H1 (cell line): ENCODE results near the gene CCDC137. TPM values are rescaled to one million over a fixed set of nuclear protein-coding genes. Genes with fewer than 3 reads are reported as not detected.

Experiments used
- ATF2 ChIP-seq: IDR thresholded peaks from 2 replicates; pipeline ENCODE4 v1.6.1; 2012; ENCODE audit warnings: low read length, inconsistent platforms
- CHD1 ChIP-seq: IDR thresholded peaks from 2 replicates; pipeline ENCODE4 v1.6.1; 2012; ENCODE audit warnings: low read depth, low read length, improper control_type of control experiment
- CHD7 ChIP-seq: fragments of 300-600 bp; sonication (generic); IDR thresholded peaks from 2 replicates; pipeline ENCODE4 v1.7.1; 2012; ENCODE audit warnings: low read length, moderate library complexity, mild to moderate bottlenecking, inconsistent platforms; ENCODE audit not compliant: insufficient replicate concordance
- E2F6 ChIP-seq: IDR thresholded peaks from 2 replicates; pipeline ENCODE4 v1.6.1; 2012; ENCODE audit warnings: inconsistent platforms
- RAD21 ChIP-seq, 2 experiments: IDR thresholded peaks in 1 of 2; conservative IDR thresholded peaks in 1 of 2; 2 replicates each; pipeline ENCODE4 v1.6.1; 2011; ENCODE audit warnings: low read depth in 2 of 2, low read length in 2 of 2, improper control_type of control experiment in 1 of 2, inconsistent platforms in 1 of 2, mild to moderate bottlenecking in 1 of 2, moderate library complexity in 1 of 2
- RXRA ChIP-seq: IDR thresholded peaks from 2 replicates; pipeline ENCODE4 v1.6.1; 2011; ENCODE audit warnings: low read depth, mild to moderate bottlenecking, low read length, moderate library complexity; ENCODE audit not compliant: insufficient read depth
- USF2 ChIP-seq: IDR thresholded peaks from 2 replicates; pipeline ENCODE4 v1.6.1; 2011; ENCODE audit warnings: low read length, improper control_type of control experiment
- polyA plus RNA-seq, 7 experiments: library from polyadenylated mRNA; depleted of rRNA in 3 of 7; stranded (reverse) in 5 of 7; unstranded in 2 of 7; fragments of >200 nt in 5 of 7; fragments of 200-250 nt in 2 of 7; gene quantifications; 1 replicate in 5 of 7; 2 replicates in 1 of 7; 4 replicates in 1 of 7; pipeline versions ENCODE4 v1.2.1 to v1.2.3, GENCODE V29; 2011 to 2013; ENCODE audit warnings: missing spikeins in 2 of 7, mixed read lengths in 2 of 7
- total RNA-seq: library from RNA; stranded (reverse); fragmentation: NEBNext Ultra II Directional; extraction: Animal tissue kit (Norgen Biotek cat#: 25700); gene quantifications from 2 replicates; pipeline ENCODE4 v1.2.1, GENCODE V29; 2021

Gene CCDC137
- total and polyA plus RNA-seq, 2 of the 8 experiments (the other 6 are each of a cell fraction or from before 2014, with no cell fraction given): 17.6 to 38.6 TPM

GRCh38 chr17:81667754-81668153 is 1.2 kb downstream of the CCDC137 start (continued):
- TF ChIP-seq CHD7 (no peak), ATF2 (no peak), CHD1 (no peak), E2F6 (no peak), USF2 (no peak), RXRA (no peak), RAD21 (IDR thresholded peaks at IDR 0.05 in 1 of 2, conservative IDR thresholded peaks at IDR 0.05 in 1 of 2; ENCODE audit: low read depth in 2 of 2, low read length in 2 of 2) (peak in 1 of 2 experiments; percentile 27; a peak in 1 of 4 replicates)
